Mucosa of gallbladder (tissue), 1 donor: Measurements from ENCODE around the gene AXDND1. TPM values are rescaled to one million over a fixed set of nuclear protein-coding genes. Genes with fewer than 3 reads are reported as not detected.
"Not testable (repeated sequence)": the region's sequence is repeated elsewhere in the genome, so short reads cannot be mapped to it uniquely, and the experiment has no call there.

Source experiments
- DNase-seq: peaks from one replicate; pipeline ENCODE4 v3.0.0-alpha.2; 2020; ENCODE audit warnings: low spot score
- total RNA-seq: library from RNA; stranded (reverse); gene quantifications from one replicate; pipeline ENCODE4 v1.2.1, GENCODE V29; 2021
- donor health status: DM: no; HTN: no; CAD: no.

The AXDND1 gene
- total RNA-seq = 2.6 TPM

- DNase-seq = peak; percentile 92
Measured at GRCh38 chr1:179365342-179366092, at the start of gene AXDND1. TSS of gene AXDND1 (plus strand) at chr1:179365971. CDS start at chr1:179366510, 539 bp downstream.

- DNase-seq = no peak
Measured at GRCh38 chr1:179318491-179318890, 47.3 kb upstream of the AXDND1 start.

- DNase-seq = no peak
Measured at GRCh38 chr1:179321533-179322216, 44.1 kb upstream of the AXDND1 start.

GRCh38 chr1:179322557-179322956 is 43.2 kb upstream of the AXDND1 start:
- no peak for DNase-seq

- no peak for DNase-seq
Measured at GRCh38 chr1:179323436-179323835, 42.3 kb upstream of the AXDND1 start.

GRCh38 chr1:179325836-179326235 is 39.9 kb upstream of the AXDND1 start:
- no peak for DNase-seq

- no peak for DNase-seq
Measured at GRCh38 chr1:179326746-179327145, 39.0 kb upstream of the AXDND1 start.

- no peak for DNase-seq
Measured at GRCh38 chr1:179327196-179327595, 38.6 kb upstream of the AXDND1 start.

- no peak for DNase-seq
Measured at GRCh38 chr1:179327679-179328078, 38.1 kb upstream of the AXDND1 start.

- no peak for DNase-seq
Measured at GRCh38 chr1:179329862-179330261, 35.9 kb upstream of the AXDND1 start.

GRCh38 chr1:179334440-179334839 is 31.3 kb upstream of the AXDND1 start:
- no peak for DNase-seq

GRCh38 chr1:179337288-179337687 is 28.5 kb upstream of the AXDND1 start:
- DNase-seq = no peak

- DNase-seq = no peak
Measured at GRCh38 chr1:179337942-179338560, 27.7 kb upstream of the AXDND1 start.

- DNase-seq = no peak
Measured at GRCh38 chr1:179340918-179341317, 24.9 kb upstream of the AXDND1 start.

GRCh38 chr1:179341943-179342547 is 23.7 kb upstream of the AXDND1 start:
- no peak for DNase-seq

- DNase-seq = no peak
Measured at GRCh38 chr1:179342740-179343404, 22.9 kb upstream of the AXDND1 start.

- no peak for DNase-seq
Measured at GRCh38 chr1:179351281-179351680, 14.5 kb upstream of the AXDND1 start.

GRCh38 chr1:179352236-179352635 is 13.5 kb upstream of the AXDND1 start:
- no peak for DNase-seq

GRCh38 chr1:179353546-179353945 is 12.2 kb upstream of the AXDND1 start:
- peak; percentile 33 for DNase-seq

GRCh38 chr1:179361631-179362030 is 4.1 kb upstream of the AXDND1 start:
- not testable (repeated sequence) for DNase-seq

GRCh38 chr1:179366093-179366800 is 476 bp downstream of the AXDND1 start:
- DNase-seq = no peak
